GM12874 (cell line): ENCODE data around the gene MAPK8IP3.

Experiments
- TF ChIP-seq, protein P1 (sequence below): IDR thresholded peaks from 2 replicates; pipeline ENCODE4 v1.5.1; 2011; ENCODE audit warnings: low read depth, mild to moderate bottlenecking, control low read depth, low read length, moderate library complexity; ENCODE audit not compliant: insufficient read depth

Gene MAPK8IP3, protein sequence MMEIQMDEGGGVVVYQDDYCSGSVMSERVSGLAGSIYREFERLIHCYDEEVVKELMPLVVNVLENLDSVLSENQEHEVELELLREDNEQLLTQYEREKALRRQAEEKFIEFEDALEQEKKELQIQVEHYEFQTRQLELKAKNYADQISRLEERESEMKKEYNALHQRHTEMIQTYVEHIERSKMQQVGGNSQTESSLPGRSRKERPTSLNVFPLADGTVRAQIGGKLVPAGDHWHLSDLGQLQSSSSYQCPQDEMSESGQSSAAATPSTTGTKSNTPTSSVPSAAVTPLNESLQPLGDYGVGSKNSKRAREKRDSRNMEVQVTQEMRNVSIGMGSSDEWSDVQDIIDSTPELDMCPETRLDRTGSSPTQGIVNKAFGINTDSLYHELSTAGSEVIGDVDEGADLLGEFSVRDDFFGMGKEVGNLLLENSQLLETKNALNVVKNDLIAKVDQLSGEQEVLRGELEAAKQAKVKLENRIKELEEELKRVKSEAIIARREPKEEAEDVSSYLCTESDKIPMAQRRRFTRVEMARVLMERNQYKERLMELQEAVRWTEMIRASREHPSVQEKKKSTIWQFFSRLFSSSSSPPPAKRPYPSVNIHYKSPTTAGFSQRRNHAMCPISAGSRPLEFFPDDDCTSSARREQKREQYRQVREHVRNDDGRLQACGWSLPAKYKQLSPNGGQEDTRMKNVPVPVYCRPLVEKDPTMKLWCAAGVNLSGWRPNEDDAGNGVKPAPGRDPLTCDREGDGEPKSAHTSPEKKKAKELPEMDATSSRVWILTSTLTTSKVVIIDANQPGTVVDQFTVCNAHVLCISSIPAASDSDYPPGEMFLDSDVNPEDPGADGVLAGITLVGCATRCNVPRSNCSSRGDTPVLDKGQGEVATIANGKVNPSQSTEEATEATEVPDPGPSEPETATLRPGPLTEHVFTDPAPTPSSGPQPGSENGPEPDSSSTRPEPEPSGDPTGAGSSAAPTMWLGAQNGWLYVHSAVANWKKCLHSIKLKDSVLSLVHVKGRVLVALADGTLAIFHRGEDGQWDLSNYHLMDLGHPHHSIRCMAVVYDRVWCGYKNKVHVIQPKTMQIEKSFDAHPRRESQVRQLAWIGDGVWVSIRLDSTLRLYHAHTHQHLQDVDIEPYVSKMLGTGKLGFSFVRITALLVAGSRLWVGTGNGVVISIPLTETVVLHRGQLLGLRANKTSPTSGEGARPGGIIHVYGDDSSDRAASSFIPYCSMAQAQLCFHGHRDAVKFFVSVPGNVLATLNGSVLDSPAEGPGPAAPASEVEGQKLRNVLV (N-terminal part only)

DNA sequence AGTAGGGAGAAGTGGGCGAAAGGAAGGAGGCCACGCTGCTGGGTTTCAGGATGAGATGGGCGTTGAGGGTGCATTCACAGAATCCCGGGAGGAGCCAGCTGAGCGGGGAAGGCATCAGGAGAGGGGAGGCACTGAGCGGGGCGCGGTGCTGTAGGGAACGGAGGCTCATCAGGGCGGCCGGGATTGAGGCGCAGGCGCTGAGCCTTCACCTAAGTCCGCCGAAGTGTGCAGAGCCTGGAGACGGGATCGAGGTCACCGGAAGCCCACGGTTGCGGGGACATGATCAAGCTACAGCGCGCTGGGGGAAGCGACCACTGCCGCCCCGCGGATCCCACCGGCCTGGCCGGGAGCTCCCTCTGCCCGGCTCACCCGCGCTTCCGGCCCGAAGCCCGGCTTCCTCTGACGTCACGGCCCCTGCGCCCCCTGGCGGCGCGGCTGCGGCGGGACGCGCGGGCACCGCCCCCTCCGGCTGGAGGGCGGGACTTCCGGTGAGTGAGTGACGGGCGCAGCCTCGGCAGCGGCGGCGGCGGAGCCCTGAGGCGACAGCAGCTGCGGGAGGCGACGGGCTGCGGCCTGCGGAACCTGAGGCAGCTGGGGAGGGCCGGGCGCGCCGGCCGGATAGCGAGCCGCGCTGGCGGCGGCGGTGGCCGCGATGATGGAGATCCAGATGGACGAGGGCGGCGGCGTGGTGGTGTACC, at the start of gene MAPK8IP3:
Gene MAPK8IP3, plus strand, starts transcription at position 508 of the 698 bp plus-strand sequence. Its CDS starts 145 bp downstream, at position 653.
- TF ChIP-seq, protein P1, sequence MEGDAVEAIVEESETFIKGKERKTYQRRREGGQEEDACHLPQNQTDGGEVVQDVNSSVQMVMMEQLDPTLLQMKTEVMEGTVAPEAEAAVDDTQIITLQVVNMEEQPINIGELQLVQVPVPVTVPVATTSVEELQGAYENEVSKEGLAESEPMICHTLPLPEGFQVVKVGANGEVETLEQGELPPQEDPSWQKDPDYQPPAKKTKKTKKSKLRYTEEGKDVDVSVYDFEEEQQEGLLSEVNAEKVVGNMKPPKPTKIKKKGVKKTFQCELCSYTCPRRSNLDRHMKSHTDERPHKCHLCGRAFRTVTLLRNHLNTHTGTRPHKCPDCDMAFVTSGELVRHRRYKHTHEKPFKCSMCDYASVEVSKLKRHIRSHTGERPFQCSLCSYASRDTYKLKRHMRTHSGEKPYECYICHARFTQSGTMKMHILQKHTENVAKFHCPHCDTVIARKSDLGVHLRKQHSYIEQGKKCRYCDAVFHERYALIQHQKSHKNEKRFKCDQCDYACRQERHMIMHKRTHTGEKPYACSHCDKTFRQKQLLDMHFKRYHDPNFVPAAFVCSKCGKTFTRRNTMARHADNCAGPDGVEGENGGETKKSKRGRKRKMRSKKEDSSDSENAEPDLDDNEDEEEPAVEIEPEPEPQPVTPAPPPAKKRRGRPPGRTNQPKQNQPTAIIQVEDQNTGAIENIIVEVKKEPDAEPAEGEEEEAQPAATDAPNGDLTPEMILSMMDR = peak; percentile 96

DNA sequence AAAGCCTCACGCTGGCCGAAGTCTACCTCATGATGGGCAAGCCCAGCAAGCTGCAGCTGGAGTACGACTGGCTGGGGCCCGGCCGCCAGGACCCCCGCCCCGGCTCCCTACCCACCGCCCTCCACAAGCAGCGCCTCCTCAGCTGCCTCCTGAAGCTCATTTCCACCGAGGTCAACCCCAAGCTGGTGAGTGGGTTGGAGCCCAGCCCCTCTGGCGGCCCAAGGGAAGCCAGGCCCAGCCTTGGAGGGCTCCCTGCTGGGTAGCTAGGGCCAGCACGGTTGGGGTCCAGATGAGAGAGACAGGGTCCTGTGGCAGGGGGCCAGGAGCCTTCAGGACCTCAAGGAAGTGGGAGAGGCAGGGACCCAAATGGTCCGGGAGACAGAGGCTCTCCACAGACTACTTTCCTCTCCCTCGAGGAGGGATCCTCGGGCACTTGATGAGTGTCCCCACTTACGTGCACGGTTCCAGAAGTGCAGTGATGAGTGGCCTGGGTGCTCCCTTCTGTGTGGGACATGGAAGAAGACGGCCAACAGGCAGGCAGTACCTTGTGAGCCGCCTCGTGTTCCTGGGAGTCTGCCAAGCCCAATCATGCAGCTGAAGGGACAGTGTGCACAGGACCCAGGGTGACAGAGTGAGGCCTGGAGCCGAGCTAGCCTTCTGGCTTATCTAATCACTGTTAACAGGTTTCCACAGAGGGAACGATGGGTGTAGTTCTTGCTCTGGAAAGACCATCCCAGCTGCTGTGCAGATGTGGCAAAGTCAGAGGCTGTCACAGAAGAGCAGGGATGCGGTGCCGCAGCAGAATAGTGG, 49.0 kb upstream of the MAPK8IP3 start:
- TF ChIP-seq, protein P1 = no peak

DNA sequence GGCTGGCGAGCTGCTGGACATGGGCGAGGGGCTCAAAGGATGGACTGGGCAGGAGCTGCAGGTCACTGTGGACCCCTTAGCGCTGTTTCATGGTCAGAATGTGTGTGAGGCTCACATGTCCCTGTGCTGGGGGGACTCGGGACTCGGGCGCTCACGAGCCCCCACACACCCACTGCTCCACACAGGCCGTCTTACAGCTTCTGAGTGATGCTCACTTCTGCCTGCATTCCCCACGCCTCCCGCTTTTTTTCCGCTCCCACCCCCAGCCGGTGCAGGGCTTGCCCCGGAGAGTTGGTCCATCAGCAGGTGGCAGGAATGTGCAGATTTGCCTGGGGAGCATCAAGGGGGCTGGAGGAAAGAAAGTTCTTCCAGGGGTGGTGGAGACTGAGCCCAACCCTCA, 48.2 kb upstream of the MAPK8IP3 start:
- TF ChIP-seq, protein P1 = no peak

DNA sequence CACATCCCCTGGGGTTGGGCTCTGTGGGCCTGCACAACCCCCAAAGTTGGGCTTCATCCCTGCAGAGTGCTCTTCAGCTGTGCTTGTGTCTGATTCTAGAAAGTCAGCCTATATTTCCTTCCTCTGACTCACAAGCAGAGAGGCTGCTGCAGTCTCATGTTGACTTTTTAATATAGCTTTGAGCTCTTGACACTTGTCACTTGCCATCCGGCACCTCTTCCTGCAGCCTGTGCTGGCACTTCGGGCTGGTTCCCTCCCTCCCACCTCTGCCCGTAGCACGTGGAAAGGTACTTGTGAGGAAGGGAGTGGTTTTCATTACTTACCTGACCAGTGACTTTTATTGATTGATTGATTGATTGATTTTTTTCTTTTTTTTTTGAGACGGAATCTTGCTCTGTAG, 47.0 kb upstream of the MAPK8IP3 start:
- TF ChIP-seq, protein P1 = no peak

DNA sequence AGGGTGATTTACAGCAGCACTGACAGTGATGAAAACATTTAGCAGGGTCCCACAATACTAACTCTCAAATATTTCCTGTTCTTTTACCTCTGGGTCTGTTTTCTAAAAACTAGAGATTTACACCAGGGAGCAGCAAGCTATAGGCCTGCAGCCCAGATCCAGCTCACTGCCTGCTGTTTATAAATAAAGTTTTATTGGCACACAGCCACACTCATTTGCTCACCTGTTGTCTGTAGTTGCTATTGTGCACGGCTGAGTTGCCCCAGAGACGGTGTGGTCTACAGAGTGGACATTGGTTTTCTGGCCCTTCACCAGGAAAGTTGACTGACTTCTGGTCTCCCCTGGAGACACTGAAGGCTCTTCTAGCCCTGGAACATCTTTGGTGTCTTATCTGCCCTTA, 44.2 kb upstream of the MAPK8IP3 start:
- TF ChIP-seq, protein P1 = no peak

DNA sequence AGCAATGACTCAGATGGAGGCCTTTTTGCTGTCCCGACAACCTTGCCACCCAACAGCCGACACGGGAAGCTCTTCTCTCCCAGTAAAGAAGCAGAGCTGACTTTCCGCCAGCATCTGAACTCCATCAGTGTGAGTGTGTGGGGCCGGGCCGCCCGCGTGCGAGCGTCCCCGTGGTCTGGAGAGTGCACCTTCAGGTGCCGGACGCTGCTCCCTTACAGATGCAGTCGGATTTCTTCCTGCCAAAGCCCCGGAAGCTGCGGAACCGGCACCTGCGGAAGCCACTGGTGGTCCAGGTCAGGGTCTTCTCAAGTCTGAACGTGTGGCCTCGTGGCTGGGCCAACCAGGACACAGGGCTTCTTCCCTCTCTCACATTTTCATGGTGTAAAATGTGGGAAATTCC, 43.5 kb upstream of the MAPK8IP3 start:
- TF ChIP-seq, protein P1 = no peak
